OCI-LY1 (cell line): ENCODE data around the gene FGFR2.

Source experiments
- H2AFZ ChIP-seq: fragments of 200-600 bp; sonication (generic), shearing (Covaris generic); 2 replicates; pipeline ENCODE4 v1.6.0; 2014; ENCODE audit warnings: antibody characterized with exemption, mild to moderate bottlenecking, low read length
- H3F3A ChIP-seq: fragments of 200-600 bp; sonication (generic), shearing (Covaris generic); 2 replicates; pipeline ENCODE4 v1.6.0; 2014; ENCODE audit warnings: mild to moderate bottlenecking, antibody characterized with exemption, low read length, moderate library complexity; ENCODE audit not compliant: insufficient read depth
- H3K27ac ChIP-seq: fragments of 200-600 bp; sonication (generic); 2 replicates; pipeline ENCODE4 v1.5.1; 2014; ENCODE audit warnings: low read length, mixed run types, mild to moderate bottlenecking, low read depth; ENCODE audit not compliant: poor library complexity, severe bottlenecking
- H3K27me3 ChIP-seq: fragments of 200-600 bp; sonication (generic); 2 replicates; pipeline ENCODE4 v1.6.0; 2014; ENCODE audit warnings: antibody characterized with exemption, mild to moderate bottlenecking, low read length, moderate library complexity; ENCODE audit not compliant: insufficient read depth
- H3K36me3 ChIP-seq: fragments of 200-600 bp; sonication (generic); 2 replicates; pipeline ENCODE4 v1.6.1; 2014; ENCODE audit warnings: mild to moderate bottlenecking, antibody characterized with exemption, low read length, moderate library complexity, mixed read lengths; ENCODE audit not compliant: insufficient read depth
- H3K4me1 ChIP-seq: fragments of 200-600 bp; sonication (generic); 2 replicates; pipeline ENCODE4 v1.5.1; 2014; ENCODE audit warnings: mild to moderate bottlenecking, low read length, moderate library complexity; ENCODE audit not compliant: insufficient read depth, severe bottlenecking
- H3K4me2 ChIP-seq: fragments of 200-600 bp; sonication (generic), shearing (Covaris generic); 2 replicates; pipeline ENCODE4 v1.6.1; 2014; ENCODE audit warnings: low read length
- H3K4me3 ChIP-seq: fragments of 200-600 bp; sonication (generic); 2 replicates; pipeline ENCODE4 v1.5.1; 2014; ENCODE audit warnings: low read length, low read depth, mild to moderate bottlenecking, mixed read lengths; ENCODE audit not compliant: poor library complexity, severe bottlenecking
- H3K79me2 ChIP-seq: fragments of 200-600 bp; shearing (Covaris generic); 2 replicates; pipeline ENCODE4 v1.6.1; 2016; ENCODE audit warnings: mixed run types, low read length, mixed read lengths; ENCODE audit not compliant: insufficient read depth
- H3K9ac ChIP-seq: fragments of 200-600 bp; sonication (generic), shearing (Covaris generic); 2 replicates; pipeline ENCODE4 v1.6.1; 2014; ENCODE audit warnings: mild to moderate bottlenecking, low read length, mixed read lengths
- H3K9me2 ChIP-seq: fragments of 200-600 bp; sonication (generic), shearing (Covaris generic); 2 replicates; pipeline ENCODE4 v1.6.1; 2014; ENCODE audit warnings: low read depth, mild to moderate bottlenecking, low read length, mixed read lengths
- H3K9me3 ChIP-seq: fragments of 200-600 bp; shearing (Covaris generic); 2 replicates; pipeline ENCODE4 v1.6.1; 2014; ENCODE audit warnings: low read length, mixed read lengths
- H4K20me1 ChIP-seq: fragments of 200-600 bp; sonication (generic), shearing (Covaris generic); 2 replicates; pipeline ENCODE4 v1.6.0; 2016; ENCODE audit warnings: mild to moderate bottlenecking, low read length; ENCODE audit not compliant: insufficient read depth
- EZH2 ChIP-seq: fragments of 200-600 bp; sonication (generic), shearing (Covaris generic); IDR thresholded peaks from 2 replicates; pipeline ENCODE4 v1.8.0; 2017; ENCODE audit warnings: borderline replicate concordance, mixed run types, mild to moderate bottlenecking, antibody characterized with exemption, low read length, moderate library complexity, mixed read lengths
- TF ChIP-seq, protein P1 (sequence below): fragments of 200-600 bp; sonication (generic), shearing (Covaris generic); IDR thresholded peaks from 2 replicates; pipeline ENCODE4 v1.5.1; 2017; ENCODE audit warnings: mild to moderate bottlenecking, antibody characterized with exemption, low read length, moderate library complexity, mixed read lengths

The FGFR2 gene

DNA sequence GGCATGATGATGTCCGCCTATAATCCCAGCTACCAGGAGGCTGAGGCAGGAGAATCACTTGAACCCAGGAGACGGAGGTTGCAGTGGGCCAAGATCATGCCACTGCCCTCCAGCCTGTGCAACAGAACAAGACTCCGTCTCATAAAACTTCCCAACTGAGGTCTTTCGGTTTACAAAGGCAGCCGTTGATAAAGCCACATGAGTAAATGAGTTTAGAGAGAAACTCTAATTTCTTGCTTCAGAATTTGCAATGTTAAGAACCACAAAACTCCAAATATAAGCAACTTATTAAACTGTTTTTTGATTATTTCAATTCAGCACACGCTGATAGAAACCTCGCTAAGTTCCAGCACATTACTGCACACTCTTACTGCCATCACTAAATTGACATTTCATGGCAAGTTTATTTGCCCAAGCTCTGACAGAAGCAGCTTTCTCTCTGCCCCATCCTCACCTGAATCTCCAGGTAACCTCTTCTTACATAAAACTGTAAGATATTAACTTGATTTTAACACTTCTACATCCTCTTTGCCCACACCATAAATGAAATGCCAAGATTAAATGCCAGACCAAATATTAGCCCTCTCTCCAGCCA, 67.7 kb downstream of the FGFR2 start:
- Histone ChIP-seq H3K4me2 (no peak overlapping the region), H2AFZ (no peak overlapping the region), H4K20me1 (no peaks in the 10 kb centered on the region), H3K9me2 (no peaks in the 10 kb centered on the region), H3K9ac (no peak overlapping the region), H3K27ac (no peak overlapping the region), H3K36me3 (no peaks in the 10 kb centered on the region), H3F3A (no peaks in the 10 kb centered on the region), H3K4me3 (no peak overlapping the region), H3K79me2 (no peaks in the 10 kb centered on the region), H3K27me3 (no peaks in the 10 kb centered on the region; the same call in none of the 2 replicates), H3K9me3 (no peaks in the 10 kb centered on the region), H3K4me1 (no peaks in the 10 kb centered on the region)
- no peak for TF ChIP-seq EZH2
- TF ChIP-seq, protein P1, sequence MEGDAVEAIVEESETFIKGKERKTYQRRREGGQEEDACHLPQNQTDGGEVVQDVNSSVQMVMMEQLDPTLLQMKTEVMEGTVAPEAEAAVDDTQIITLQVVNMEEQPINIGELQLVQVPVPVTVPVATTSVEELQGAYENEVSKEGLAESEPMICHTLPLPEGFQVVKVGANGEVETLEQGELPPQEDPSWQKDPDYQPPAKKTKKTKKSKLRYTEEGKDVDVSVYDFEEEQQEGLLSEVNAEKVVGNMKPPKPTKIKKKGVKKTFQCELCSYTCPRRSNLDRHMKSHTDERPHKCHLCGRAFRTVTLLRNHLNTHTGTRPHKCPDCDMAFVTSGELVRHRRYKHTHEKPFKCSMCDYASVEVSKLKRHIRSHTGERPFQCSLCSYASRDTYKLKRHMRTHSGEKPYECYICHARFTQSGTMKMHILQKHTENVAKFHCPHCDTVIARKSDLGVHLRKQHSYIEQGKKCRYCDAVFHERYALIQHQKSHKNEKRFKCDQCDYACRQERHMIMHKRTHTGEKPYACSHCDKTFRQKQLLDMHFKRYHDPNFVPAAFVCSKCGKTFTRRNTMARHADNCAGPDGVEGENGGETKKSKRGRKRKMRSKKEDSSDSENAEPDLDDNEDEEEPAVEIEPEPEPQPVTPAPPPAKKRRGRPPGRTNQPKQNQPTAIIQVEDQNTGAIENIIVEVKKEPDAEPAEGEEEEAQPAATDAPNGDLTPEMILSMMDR = no peak

DNA sequence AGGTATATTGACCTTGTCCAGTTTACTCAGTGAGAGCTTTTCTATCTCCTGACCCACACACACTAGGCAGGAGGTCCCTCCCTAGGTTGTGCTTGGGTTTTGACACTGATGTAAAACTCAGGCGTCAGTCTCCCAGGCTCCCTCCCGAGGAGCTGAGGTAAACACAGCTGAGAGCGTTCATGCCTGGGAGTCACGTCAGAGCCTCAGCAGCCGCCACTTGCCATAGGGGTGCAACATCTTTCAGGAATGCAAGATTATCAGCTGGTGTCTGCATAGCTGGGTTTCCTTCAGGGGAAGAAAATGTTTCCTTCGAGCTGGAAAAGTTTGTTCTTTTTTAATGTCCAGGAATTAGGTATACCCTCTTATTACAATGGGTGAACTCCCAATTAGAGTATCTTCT, 70.6 kb downstream of the FGFR2 start:
- H4K20me1 ChIP-seq = no peaks in the 10 kb centered on the region
- no peaks in the 10 kb centered on the region for H3K4me1 ChIP-seq
- no peaks in the 10 kb centered on the region for H3K79me2 ChIP-seq
- no peak overlapping the region for H2AFZ ChIP-seq
- H3K27ac ChIP-seq = no peak overlapping the region
- TF ChIP-seq, protein P1 = no peak
- TF ChIP-seq EZH2 = no peak
- no peak overlapping the region for H3K4me3 ChIP-seq
- H3K4me2 ChIP-seq = no peak overlapping the region
- H3K9me3 ChIP-seq = no peaks in the 10 kb centered on the region
- H3K9me2 ChIP-seq = no peaks in the 10 kb centered on the region
- no peaks in the 10 kb centered on the region; the same call in 1 of the 2 replicates for H3K27me3 ChIP-seq
- no peak overlapping the region for H3K9ac ChIP-seq
- H3K36me3 ChIP-seq = no peaks in the 10 kb centered on the region
- H3F3A ChIP-seq = no peaks in the 10 kb centered on the region

DNA sequence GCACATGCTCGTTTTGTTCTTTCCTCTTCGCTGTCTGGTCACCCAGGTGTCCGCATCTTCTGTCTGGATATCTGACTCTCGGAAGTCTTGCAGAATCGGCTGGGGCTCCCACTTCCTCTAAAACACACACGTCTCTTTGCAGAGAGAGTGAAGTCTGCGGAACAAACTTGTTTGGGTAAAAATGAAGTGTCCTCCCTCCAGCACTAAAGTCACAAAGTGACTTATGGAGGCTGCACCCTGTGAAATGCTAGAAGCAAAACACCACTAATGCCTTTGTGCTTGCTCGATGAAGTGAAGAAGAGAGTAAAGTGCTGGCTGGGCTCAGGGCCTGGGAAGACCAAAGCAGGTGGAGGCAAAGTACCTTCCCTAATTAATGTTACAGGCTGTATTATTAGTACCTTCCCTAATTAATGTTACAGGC, 71.4 kb downstream of the FGFR2 start:
- no peak overlapping the region for H3K9ac ChIP-seq
- no peaks in the 10 kb centered on the region for H3K36me3 ChIP-seq
- no peak overlapping the region for H3K4me2 ChIP-seq
- no peaks in the 10 kb centered on the region for H3K4me1 ChIP-seq
- TF ChIP-seq, protein P1 = no peak
- no peaks in the 10 kb centered on the region for H3F3A ChIP-seq
- H3K9me2 ChIP-seq = no peaks in the 10 kb centered on the region
- H2AFZ ChIP-seq = no peak overlapping the region
- H3K4me3 ChIP-seq = no peak overlapping the region
- no peak overlapping the region for H3K27ac ChIP-seq
- H4K20me1 ChIP-seq = no peaks in the 10 kb centered on the region
- no peaks in the 10 kb centered on the region for H3K9me3 ChIP-seq
- no peaks in the 10 kb centered on the region for H3K79me2 ChIP-seq
- H3K27me3 ChIP-seq = no peaks in the 10 kb centered on the region; the same call in 1 of the 2 replicates
